Measurements from ENCODE around the gene ZNF562. TPM values are rescaled to one million over a fixed set of nuclear protein-coding genes. Genes with fewer than 3 reads are reported as not detected.

Gene ZNF562
- total RNA-seq, result 12.3 and 16.3 TPM in 2 replicates

DNA sequence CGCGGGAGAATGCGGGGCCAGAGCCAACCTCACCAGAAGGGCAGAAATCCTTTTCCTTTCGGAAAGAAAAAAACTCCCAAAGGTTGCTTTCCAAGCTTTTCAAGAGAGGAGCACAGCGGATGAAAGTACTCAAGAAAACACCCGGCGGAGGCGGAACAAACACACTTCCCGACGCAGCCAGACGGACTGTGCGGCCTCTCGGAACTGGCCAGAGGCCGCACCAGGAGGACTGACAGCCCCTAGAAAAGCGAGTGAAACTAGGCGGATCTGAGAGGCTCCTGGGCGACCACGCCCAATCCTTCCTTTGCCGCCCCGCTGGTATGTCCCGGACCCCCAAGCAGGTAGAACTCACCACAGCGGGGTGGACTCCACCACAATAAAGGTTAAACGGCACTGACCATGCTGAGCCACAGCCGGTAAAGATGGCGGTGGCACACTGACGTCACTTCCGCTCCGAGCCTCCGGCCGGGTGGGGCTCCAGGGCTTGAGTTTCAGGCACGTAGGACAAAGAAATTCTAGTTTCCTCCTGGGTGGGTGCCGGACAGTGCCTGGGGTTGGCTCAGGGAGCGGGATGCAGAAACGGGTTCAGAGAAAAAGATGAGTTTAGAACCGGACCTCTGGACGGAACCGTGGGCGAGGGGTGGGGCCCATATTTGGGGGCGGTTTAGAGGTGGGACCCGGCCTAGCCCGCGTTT is at the start of gene ZNF562:
ZNF562 (minus strand) TSS at position 438 of the 695 bp plus-strand sequence. CDS start 14,356 bp downstream, outside the sequence.

DNA sequence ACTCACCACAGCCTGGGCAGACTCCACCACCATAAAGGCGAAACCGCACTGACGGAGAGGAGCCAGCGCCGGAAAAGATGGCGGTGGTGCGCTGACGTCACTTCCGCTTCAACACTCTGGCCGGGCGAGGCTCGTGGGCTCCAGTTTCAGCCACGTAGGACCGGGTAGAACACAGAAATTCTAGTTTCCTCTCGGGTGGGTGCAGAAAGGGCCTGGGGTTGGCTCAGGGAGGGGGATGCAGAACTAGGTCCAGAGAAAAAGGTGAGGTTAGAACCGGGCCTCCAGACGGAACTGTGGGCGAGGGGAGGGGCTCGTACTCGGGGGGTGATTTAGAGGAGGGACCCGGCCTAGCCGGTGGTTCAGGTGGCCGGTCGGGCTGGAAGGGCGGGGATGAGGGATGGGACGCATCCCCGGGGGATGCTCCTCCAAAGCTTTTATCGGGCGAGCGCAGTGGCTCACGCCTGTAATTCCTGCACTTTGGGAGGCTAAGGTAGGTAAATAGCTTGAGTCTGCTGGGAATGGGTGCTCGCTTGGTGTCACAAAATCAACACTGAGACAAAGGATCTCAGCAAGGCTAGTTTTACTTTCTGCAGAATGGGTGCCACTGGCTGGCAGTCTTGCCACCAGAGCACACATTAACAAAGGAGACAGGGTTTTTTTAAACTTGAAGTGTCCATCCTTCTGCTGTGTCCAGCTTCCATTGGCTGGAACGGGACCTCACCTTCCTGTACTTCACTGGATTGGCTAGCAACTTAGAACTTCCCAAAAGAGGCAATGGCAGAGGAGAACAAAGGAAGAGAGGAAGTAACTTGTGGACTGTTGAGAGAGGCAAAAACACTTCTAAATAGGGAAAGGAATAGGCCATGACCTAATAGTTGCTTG is 53.5 kb downstream of the ZNF562 start, which contains the start of gene ZNF561:
ZNF561 (minus strand) TSS at position 77 of the 882 bp plus-strand sequence. CDS start 1,776 bp downstream, outside the sequence.

Other genes starting within 250 kb of the ZNF562 start
- 11.9 and 13.7 TPM in 2 replicates for gene ZNF266, start 239.5 kb downstream of the ZNF562 start, total RNA-seq
- not detected in 2 replicates for gene ZNF560, start 176.5 kb downstream of the ZNF562 start, total RNA-seq
- 15.3 and 15.5 TPM in 2 replicates for gene ZNF426, start 136.5 kb downstream of the ZNF562 start, total RNA-seq
- 16.8 and 19.4 TPM in 2 replicates for gene ZNF121, start 90.6 kb downstream of the ZNF562 start, total RNA-seq
- 20.2 and 27.9 TPM in 2 replicates for gene ZNF561, start 53.9 kb downstream of the ZNF562 start, total RNA-seq
- gene ZNF846, start 93.6 kb upstream of the ZNF562 start, total RNA-seq, result 12.7 and 16.9 TPM in 2 replicates
- gene FBXL12, start 144.0 kb upstream of the ZNF562 start, total RNA-seq, result 20.6 and 21.6 TPM in 2 replicates
- gene UBL5, start 152.8 kb upstream of the ZNF562 start, total RNA-seq, result 516 and 622 TPM in 2 replicates
- 37.7 and 46.6 TPM in 2 replicates for gene PIN1, start 160.2 kb upstream of the ZNF562 start, total RNA-seq

Measured in cardiac ventricle fibroblast (primary cell).